Panc1 (cell line): ENCODE data around the gene DCXR.

ENCODE experiments used
- CTCF ChIP-seq: fragments of 450-650 bp; IDR thresholded peaks from 2 replicates; pipeline ENCODE4 v1.5.1; 2017; ENCODE audit warnings: mild to moderate bottlenecking
- POLR2AphosphoS5 ChIP-seq: IDR thresholded peaks from 2 replicates; pipeline ENCODE4 v1.6.1; 2012; ENCODE audit warnings: mild to moderate bottlenecking, low read depth, low read length, moderate library complexity
- REST ChIP-seq, 2 experiments: IDR thresholded peaks; 2 replicates each; pipeline ENCODE4 v1.6.1; 2011 to 2012; ENCODE audit warnings: low read depth in 2 of 2, control low read depth in 1 of 2, low read length in 1 of 2, mild to moderate bottlenecking in 1 of 2, moderate library complexity in 1 of 2; ENCODE audit not compliant: insufficient read depth in 1 of 2
- SIN3A ChIP-seq: IDR thresholded peaks from 2 replicates; pipeline ENCODE4 v1.6.1; 2012; ENCODE audit warnings: low read depth, mild to moderate bottlenecking, low read length, moderate library complexity, borderline replicate concordance; ENCODE audit not compliant: insufficient read depth

- TF ChIP-seq CTCF, result no peak
- no peak for TF ChIP-seq SIN3A
- TF ChIP-seq REST (IDR thresholded peaks at IDR 0.05; ENCODE audit: insufficient read depth in 1 of 2, low read depth in 2 of 2, low read length in 1 of 2), result no peak
- TF ChIP-seq POLR2AphosphoS5, result no peak
Observed at GRCh38 chr17:82028966-82029365, 8.5 kb downstream of the DCXR start.
